Measurements from ENCODE around the gene PPTC7. TPM values are rescaled to one million over a fixed set of nuclear protein-coding genes. Genes with fewer than 3 reads are reported as not detected.

PPTC7 gene
- total RNA-seq, 2 donors from 2014 or later = 15.2 TPM

Other genes starting within 250 kb of the PPTC7 start
- gene ANAPC7, start 179.6 kb downstream of the PPTC7 start, total RNA-seq = 100 to 1,000 TPM in 1 of 2 donors, 10 to 100 TPM in 1; 86.0 to 100 TPM
- 100 to 1,000 TPM; 218 to 227 TPM for gene ARPC3, start 133.0 kb downstream of the PPTC7 start, total RNA-seq
- 10 to 100 TPM; 40.8 to 50.7 TPM for gene GPN3, start 115.1 kb downstream of the PPTC7 start, total RNA-seq
- 1 to 10 TPM; 5.5 to 7.2 TPM for gene FAM216A, start 114.5 kb downstream of the PPTC7 start, total RNA-seq
- 10 to 100 TPM; 87.7 to 89.4 TPM for gene VPS29, start 81.2 kb downstream of the PPTC7 start, total RNA-seq
- gene RAD9B, start 81.0 kb downstream of the PPTC7 start, total RNA-seq = under 1 TPM; 0.29 to 0.31 TPM
- gene TCTN1, start 30.8 kb upstream of the PPTC7 start, total RNA-seq = 10 to 100 TPM; 29.5 to 44.9 TPM
- 1 to 10 TPM; 8.8 to 9.5 TPM for gene HVCN1, start 105.8 kb upstream of the PPTC7 start, total RNA-seq
- 100 to 1,000 TPM; 179 to 201 TPM for gene PPP1CC, start 159.6 kb upstream of the PPTC7 start, total RNA-seq